ENCODE data around the gene LAMA2. TPM values are rescaled to one million over a fixed set of nuclear protein-coding genes. Genes with fewer than 3 reads are reported as not detected.

The LAMA2 gene
- total RNA-seq, 1 experiment from 2014 or later = 4.2 TPM

DNA sequence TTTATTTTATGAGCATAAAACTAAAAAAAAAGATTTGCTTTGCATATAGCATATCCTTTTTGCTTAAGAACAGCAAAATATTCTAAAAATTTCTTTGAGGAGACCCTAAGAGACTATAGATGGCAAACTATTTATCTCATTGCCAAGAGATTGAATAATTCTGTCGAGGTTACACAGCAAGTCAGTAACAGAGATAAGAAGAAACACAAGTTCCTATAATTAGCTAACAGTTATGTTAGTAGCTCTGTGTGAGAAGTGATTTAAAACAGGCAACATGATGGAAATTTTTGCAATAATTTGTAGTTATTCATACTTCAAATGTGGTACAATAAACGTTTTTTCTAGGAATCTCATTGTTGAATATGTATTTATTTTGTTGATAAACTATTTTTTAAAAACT lies 9.1 kb downstream of the LAMA2 start:
- no peak overlapping the region for H3K18ac ChIP-seq (ENCODE audit: insufficient read length, low read depth, low read length)
- H3K9me3 ChIP-seq (ENCODE audit: control insufficient read depth, low read depth, low read length) = no peaks in the 10 kb centered on the region
- no peak overlapping the region for H3T11ph ChIP-seq (ENCODE audit: low read length)
- H3K23me2 ChIP-seq (ENCODE audit: insufficient read length, low read depth, low read length, poor library complexity, severe bottlenecking) = no peaks in the 10 kb centered on the region
- Mint-ChIP-seq H3K27ac (no peak overlapping the region), H3K27me3 (ENCODE audit: low read depth) (no peaks in the 10 kb centered on the region), H3K9me3 (no peaks in the 10 kb centered on the region), H3K4me1 (no peaks in the 10 kb centered on the region), H3K36me3 (ENCODE audit: insufficient read depth in 1 of 3, low read depth in 3 of 3) (no peaks in the 10 kb centered on the region), H3K4me3 (no peak overlapping the region)
- no peak overlapping the region for H3K27ac ChIP-seq (ENCODE audit: insufficient read length, low read depth, low read length)
- no peak overlapping the region for H2BK12ac ChIP-seq (ENCODE audit: insufficient read length, low read depth, low read length)
- no peaks in the 10 kb centered on the region for H3K79me2 ChIP-seq (ENCODE audit: insufficient read depth, low read length)
- H2BK120ac ChIP-seq (ENCODE audit: low read depth, low read length, poor library complexity, severe bottlenecking) = no peak overlapping the region
- no peak for DNase-seq
- no CpG with 5 or more reads among the region's 2 CpGs for WGBS (ENCODE audit: extremely low coverage, insufficient read length, low lambda C conversion rate)
- no peak overlapping the region for H3K9ac ChIP-seq (ENCODE audit: extremely low read depth, insufficient read length, low read length)
- H3K56ac ChIP-seq (ENCODE audit: insufficient read length, low read depth, low read length) = no peak overlapping the region
- H3K4me1 ChIP-seq (ENCODE audit: insufficient read depth, low read length) = no peaks in the 10 kb centered on the region
- H3K79me1 ChIP-seq (ENCODE audit: insufficient read depth, low read depth, low read length, poor library complexity, severe bottlenecking) = no peaks in the 10 kb centered on the region
- H4K8ac ChIP-seq (replicated peaks; ENCODE audit: insufficient read length, low read depth, low read length) = no peak overlapping the region
- H4K91ac ChIP-seq (ENCODE audit: insufficient read length, low read depth, low read length) = no peak overlapping the region
- no peak overlapping the region for H2BK20ac ChIP-seq (ENCODE audit: low read depth, low read length, poor library complexity, severe bottlenecking)
- no peak overlapping the region for H2BK15ac ChIP-seq (ENCODE audit: low read depth, low read length)
- no peak overlapping the region for H3K4ac ChIP-seq (ENCODE audit: low read depth, low read length)
- no peak overlapping the region for H3K23ac ChIP-seq (ENCODE audit: insufficient read length, low read depth, low read length)
- H2BK5ac ChIP-seq (ENCODE audit: insufficient read length, low read length) = no peak overlapping the region
- no peak overlapping the region for H2AFZ ChIP-seq (ENCODE audit: low read length)
- no peak overlapping the region for H2AK5ac ChIP-seq (ENCODE audit: insufficient read length, low read length)
- H3K14ac ChIP-seq (ENCODE audit: insufficient read depth, low read length) = no peak overlapping the region
- H4K5ac ChIP-seq (ENCODE audit: insufficient read length, low read depth, low read length) = no peak overlapping the region
- no peaks in the 10 kb centered on the region for H3K27me3 ChIP-seq (ENCODE audit: insufficient read depth, low read length)
- H3K4me2 ChIP-seq (ENCODE audit: insufficient read depth, insufficient read length, low read length) = no peak overlapping the region
- no peaks in the 10 kb centered on the region for H4K20me1 ChIP-seq (ENCODE audit: control insufficient read depth, insufficient read depth, insufficient read length)
- TF ChIP-seq, protein P1, sequence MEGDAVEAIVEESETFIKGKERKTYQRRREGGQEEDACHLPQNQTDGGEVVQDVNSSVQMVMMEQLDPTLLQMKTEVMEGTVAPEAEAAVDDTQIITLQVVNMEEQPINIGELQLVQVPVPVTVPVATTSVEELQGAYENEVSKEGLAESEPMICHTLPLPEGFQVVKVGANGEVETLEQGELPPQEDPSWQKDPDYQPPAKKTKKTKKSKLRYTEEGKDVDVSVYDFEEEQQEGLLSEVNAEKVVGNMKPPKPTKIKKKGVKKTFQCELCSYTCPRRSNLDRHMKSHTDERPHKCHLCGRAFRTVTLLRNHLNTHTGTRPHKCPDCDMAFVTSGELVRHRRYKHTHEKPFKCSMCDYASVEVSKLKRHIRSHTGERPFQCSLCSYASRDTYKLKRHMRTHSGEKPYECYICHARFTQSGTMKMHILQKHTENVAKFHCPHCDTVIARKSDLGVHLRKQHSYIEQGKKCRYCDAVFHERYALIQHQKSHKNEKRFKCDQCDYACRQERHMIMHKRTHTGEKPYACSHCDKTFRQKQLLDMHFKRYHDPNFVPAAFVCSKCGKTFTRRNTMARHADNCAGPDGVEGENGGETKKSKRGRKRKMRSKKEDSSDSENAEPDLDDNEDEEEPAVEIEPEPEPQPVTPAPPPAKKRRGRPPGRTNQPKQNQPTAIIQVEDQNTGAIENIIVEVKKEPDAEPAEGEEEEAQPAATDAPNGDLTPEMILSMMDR (conservative IDR thresholded peaks at IDR 0.05) = no peak
